Fibroblast of skin of left quadriceps (primary cell): Measurements from ENCODE around the gene RPUSD4.
A peak's percentile ranks its signal among the peaks of the same experiment; 100 is the strongest.

Source experiments
- DNase-seq, 2 experiments: peaks; one replicate each; pipeline ENCODE4 v3.0.0-alpha.2; 2013; ENCODE audit warnings: low read depth in 2 of 2

RPUSD4 gene

DNA sequence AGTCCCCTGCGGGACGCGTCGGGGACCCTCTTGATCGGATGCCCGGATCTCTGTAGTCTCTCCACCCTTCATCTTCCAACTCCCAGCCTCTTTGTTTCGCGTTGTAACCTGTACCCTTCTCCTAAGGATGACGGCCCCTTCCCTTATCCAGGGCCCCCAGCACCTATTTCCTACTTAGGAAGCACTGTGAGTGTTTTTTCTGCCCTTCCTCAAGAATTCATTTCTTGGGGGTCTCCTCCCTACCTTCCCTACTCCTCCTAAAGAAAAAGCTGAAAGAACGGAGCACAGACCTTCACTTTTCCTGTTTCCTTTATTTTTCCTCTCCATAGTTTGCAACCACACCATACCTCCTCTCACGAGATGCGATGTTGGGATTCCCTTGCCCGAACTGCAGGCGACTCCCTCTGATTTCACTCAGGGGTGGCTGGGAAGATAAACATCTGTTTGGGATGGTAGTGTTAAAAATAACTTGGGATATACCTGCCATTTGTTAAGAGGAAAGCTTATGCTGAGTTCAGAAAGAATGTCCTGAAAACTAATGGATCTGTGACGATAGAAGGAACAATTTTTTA lies 725 bp upstream of the RPUSD4 start:
- no peak for DNase-seq

DNA sequence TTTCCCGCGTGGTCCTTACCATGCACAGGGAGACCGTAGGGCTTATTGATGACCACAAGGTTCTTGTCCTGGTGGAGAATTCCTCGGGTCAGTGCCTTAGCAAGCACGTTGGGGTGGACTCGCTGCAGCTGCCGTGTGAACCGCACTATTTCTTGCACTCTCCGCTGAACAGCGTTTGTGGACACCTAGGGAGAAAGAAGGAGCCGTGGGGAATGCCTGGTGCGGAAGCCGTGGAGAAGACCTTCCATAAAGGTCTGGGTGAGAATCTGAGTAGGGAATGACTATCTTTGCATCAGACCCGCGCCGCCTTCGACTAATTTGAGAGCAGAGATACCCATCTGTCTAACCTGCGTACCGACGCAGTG lies 597 bp downstream of the RPUSD4 start:
- DNase-seq, result no peak

DNA sequence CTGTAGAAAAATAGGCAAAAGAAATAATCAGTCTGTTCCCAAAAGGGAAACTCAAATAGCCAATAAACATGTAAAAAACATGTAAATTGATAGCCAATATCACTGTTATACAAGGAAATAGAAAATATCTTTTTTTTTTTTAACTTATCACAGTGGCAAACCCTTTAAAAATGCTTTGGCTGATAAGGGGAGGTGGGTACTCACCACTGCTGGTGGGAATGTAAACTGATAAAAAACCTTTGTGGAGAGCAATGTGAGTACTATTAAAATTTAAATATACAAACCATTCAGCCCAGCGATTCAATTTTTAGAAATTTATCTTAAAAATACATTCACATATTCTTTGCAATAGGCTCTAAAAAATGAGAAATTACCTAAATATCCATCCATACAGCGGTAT lies 3.6 kb downstream of the RPUSD4 start:
- no peak for DNase-seq

DNA sequence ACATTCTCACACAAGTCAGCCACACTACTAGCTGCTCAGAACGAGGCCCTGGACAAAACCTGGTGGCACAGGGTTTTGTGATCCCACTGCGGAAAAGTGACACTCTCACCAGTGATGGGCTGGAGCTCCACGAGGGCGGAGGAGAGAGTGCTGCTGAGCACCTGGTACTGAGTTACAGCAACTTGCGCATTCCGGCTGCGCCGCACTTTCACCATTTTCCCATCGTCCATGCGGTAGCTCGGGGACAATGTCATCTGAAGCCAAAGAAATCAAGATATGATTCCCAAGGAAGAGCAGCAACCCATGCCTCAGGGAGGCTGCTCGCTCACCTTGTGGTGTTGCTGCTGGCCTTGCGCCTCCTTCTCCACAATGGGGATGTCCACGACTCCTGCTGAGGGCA lies 6.1 kb downstream of the RPUSD4 start:
- no peak for DNase-seq

DNA sequence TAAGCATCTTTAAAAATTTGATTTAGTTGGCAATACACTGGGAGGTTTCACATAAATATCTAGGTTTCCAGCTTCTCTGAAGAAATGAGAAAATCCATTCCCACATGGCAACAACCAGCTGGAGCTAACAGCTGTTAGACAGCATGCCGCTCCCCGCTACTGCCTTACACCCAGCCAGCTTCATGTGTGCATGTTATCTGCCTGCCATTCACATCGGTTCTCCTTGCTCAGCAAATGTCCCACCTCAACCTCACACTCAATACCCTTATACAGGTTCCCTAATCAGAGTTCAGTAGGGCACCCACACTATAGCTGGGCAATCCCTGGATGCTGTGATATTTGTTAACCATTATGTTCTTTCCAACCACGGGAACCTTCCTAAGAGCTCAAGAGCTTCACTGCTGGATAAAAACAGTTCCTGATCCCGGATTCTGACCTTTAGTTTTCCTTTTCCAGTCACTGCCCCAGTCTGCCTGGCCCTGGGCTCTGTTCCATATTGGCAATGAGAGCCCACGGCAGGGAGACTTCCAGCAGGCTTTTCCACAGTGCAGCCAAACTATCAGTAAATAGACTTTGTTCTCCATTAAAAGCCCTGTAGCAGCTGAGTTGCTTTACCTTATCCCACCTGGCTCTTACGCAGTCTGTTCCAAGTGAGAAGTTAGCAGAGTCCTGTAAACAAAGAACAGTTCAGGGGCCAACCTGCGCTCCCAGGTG lies 8.6 kb downstream of the RPUSD4 start:
- DNase-seq, result no peak

DNA sequence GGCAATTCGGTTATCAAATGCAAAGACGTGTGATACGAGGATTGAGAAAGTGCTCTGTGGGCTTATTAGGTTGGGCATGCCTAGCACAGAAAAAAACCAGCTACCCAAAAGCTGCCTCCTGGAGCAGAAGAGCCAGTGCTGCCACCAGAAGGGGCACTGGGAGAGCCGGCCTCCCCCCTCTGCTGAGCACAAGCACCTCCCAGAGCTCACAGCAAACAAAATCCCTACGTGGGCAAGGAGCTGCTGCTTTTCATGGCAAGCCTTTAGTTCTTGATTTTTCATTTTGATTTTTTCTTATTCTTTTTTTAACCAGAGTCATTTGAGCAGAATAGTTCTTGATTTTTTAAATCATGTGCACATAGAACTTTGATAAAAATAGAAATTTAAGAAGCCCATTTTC lies 12.8 kb downstream of the RPUSD4 start:
- DNase-seq, result no peak

DNA sequence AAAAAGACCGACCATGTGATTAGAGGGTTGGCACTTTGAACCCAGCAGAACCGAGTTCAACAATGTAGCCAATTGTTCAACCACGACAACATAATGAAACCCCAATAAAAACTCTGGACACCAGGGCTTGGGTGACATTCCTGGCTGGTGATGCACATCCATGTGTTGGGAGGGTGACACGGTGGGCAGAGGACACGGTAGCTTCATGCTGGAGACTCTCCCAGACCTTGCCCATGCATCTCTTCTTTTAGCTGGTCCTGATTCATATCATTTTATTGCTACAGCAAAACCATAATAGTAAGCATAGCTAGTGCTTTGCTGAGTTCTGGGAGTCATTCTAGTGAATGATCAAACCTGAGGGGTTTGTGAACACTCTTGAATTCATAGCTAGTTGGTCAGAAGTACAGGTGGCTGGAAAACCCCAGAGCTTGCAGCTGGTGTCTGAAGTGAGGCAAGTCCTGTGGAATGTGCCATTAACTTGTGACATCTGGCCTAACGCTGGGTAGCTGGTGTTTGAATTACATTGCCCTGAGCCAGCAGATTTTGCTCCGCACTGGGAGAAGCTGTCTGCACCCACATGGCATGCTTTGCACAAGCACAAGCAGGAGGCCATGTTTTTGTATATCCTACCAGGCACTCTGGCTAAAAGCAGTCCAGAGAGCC lies 14.0 kb downstream of the RPUSD4 start:
- no peak for DNase-seq

DNA sequence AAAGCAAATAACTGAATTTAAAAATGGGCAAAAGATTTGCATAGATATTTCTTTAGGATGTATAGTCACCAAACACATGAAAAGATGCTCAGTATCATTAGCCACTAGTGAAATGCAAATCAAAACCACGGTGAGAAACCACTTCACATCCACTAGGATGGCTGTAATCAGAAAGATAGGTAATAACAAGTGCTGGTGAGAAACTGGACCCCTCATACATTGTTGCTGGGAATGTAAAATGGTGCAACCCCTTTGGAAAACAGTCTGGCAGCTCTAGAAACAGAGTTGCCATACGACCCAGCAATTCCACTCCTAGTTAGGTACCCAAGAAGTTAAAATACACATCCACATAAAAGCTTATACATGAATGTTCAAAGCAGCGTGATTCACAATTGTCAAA lies 16.3 kb downstream of the RPUSD4 start:
- DNase-seq, result no peak

DNA sequence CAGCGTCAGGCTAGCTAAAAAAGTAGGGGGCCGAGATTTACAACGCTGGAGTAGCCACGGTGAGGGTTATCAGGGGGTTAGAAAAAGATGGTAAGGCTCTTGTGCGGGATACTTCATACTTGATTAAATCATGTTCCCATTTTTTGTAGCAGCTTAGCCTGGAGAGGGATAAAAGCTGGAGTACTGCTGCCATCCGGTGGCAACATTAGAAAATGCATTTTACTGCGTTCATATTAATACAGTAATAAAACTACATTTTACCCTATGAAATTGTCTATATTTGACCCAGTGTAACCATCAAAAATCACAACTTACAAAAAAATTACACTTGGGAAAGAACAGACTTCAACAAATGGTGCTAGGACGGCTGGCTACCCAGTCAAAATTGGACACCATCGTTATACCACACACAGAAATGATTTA lies 17.3 kb downstream of the RPUSD4 start:
- peak in 1 of 2 experiments; percentile 17 for DNase-seq

DNA sequence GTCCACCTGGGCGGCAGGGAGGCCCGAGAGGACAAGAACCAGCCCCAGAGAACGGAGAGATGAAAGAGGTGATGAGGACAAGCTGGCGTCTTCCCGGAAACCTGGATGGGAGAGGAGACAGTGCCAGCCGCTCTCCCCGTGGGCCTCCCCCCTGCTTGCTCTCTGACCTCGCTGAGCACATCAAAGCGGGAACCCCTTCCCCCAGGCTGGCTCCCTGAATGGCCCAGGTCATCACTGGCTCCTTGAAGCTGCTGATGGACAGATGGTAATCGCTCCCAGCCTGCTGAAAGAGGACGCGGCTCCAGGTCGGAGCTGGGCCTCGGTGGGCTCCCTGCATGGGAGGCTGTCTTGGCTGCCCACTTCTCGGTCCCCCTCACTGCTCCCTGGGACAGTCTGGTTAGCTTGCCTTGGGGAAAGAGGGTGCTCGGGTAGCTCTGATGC lies 18.4 kb downstream of the RPUSD4 start:
- DNase-seq, result no peak

DNA sequence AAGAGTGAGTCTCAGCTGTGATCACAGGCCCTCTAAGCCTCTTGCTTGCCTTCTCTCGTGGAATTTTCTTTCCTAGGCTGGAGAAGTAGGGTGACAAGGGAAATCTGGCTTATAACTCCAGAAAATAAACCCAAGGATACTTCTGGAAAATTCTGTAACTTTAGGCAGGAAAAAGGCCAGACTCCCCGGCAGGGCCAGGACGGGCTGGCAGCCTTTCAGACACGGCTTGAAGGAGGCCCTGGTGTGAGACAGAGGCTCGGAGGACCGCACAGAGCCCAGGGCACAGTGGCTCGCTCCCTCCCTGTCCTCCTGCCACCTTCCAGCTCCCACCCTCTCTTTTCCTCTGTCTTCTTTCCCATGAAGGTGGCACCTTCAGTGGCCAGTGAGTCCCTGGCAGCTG lies 19.1 kb downstream of the RPUSD4 start:
- DNase-seq, result no peak

DNA sequence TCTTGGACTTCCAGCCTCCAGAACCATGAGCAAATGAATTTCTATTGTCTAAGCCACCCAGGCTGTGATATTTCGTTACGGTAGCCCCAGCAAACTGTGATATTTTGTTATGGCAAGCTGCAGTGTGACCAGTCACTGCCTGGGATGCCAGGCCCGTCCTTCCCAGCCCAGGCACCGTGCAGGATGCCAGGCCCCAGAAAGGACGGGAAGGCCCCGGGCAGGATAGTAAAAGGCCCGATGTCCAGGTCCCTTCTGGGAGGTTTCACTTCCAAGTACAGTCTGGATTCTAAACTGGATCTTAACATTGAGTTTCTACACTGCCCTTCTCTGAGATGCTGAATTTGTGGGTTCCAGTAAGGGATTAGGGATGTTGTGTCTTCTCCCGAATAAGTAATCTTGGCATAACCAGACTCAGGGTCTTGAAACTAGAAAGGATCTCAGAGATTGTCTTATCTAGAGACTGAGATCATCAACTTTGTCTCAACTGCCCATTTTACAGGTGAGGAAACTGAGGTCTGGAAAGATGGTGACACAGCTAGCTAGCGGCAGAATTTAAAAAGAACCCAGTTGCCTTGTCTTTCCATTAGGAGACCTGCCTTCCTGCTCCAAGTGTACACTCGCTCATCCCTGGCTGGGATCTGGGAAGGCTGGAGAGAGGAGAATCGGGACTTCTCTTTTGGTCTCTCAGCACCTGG lies 19.9 kb downstream of the RPUSD4 start:
- DNase-seq, result no peak

DNA sequence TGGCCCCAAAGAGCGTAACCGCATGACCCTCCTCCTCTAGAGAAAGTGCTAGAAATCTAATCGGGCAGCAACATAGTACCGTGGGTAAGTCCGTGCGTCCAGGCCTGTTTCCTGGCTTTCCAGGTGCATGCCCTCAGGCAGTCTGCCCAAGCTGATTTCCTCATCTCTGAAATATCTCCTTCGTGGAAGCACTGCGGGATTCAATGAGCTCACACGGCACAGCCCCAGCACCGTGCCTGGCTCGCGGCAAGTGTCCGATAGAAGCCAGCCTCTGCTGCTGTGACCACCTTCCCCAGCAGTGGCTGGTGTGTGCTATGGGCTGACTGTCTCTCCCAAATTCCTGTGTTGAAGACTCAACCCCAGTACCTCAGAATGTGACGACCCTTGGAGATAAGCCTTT lies 20.7 kb downstream of the RPUSD4 start:
- DNase-seq, result no peak

DNA sequence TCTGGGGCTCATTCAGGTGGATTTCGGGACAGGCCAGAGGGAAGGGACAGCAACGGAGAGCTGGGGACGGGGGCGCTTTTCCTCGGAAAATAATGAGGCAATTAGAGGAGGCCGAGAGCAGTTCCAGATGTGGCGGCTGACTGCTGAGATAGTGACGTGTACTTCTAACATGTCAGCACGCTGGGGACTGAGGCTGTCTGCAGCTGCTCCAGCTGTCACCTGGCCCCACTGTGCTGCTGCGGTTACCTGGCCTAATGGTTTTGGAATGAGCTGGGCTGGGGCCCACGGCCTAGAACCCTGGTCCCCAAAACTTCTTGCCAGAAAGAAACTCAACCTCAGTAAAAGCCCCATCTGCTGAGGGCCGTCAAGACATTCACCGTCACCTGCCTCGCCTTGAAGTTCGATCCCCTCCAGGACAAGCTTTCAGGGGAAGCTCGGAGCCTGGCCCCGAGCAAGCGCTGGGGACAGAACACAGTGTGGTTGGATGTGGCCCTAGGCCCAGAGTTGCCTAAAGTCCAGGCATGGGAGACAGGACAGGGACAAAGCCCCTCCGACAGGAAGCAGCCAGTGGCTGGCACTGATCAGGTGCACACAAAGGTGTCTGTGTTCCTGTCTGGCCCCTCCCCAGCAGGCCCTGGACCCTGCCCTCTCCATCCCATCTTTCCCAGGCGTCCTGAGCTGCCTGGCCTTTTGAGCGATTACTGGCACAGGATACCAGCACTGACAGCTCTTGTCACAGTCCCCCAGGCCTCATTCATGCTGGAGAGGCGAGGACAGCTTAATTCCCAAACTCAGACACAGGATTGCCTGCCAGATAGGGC lies 22.1 kb downstream of the RPUSD4 start:
- no peak for DNase-seq

DNA sequence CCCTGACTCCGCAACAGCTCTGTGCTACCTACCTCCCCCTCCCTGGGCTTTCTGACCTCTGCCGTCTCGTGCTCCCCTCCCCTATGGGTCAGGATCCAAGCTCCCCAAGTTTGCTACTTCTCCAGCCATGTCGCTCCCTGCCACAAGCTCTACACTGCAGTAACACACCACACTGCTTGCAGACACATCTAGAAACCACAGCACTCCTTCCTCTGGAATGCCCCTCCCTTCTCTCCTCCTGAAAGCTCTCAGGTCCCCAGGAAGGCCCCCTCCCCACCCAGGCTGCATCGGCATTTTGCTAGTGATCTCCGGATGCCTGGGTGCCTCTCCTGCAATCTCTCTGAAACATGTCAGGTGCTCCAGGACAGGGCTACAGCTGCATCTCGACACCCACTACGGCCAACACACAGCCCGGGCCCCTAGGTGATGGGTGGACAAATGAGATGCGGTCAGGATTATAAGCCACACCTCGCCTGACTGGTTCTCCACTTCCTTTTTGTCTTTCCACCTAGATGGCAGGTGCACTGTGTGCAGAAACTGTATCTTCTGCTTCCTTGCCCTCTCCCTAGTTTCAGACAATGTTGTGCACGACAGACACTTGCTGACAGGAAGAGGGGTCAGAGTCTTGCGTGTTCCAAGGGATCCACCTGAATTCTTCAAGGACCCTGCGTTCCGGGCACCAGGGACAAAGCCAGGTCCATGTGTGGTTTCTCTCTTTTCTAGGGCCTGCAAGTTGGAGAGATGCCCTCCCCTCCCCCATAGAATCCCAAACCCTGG lies 22.9 kb downstream of the RPUSD4 start:
- no peak for DNase-seq

DNA sequence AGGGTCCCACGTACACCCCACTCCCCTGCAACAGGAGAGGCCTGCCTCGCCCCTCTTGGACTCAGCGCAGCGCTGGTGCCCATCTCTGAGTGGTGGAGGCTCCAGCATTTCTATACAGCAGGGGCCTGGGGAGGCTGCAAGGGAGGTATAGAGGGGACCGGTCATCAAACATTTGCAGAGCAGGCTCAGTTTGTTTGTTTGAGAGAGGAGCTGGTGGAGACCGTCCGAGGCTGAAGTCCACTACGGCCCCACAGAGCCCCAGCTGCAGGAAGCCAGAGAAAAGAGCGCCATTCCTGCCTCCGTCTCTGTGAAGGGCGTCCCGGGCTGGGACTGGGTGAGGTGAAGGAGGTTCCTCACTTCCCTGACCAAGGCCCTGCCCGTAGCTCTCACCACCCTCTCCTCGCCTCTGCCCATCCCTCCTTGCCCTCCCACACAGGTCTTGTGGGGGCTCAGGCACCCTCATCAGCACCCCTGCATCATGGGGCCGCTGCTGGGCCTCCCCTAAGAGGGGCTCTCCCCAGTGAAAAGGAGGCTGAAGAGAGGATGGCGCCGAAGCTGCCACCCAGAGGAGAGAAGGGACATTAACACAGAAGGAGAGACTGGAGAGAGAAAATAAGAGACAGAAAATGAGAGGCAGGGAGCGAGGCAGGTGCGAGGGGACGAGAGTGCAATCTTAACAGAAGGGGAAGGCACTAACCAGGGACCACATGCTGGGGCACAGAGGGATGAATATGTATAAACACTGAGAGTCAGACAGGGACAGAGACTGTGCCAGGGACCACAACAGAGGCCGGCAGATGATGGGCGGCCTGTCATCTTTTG lies 24.5 kb downstream of the RPUSD4 start:
- no peak for DNase-seq

DNA sequence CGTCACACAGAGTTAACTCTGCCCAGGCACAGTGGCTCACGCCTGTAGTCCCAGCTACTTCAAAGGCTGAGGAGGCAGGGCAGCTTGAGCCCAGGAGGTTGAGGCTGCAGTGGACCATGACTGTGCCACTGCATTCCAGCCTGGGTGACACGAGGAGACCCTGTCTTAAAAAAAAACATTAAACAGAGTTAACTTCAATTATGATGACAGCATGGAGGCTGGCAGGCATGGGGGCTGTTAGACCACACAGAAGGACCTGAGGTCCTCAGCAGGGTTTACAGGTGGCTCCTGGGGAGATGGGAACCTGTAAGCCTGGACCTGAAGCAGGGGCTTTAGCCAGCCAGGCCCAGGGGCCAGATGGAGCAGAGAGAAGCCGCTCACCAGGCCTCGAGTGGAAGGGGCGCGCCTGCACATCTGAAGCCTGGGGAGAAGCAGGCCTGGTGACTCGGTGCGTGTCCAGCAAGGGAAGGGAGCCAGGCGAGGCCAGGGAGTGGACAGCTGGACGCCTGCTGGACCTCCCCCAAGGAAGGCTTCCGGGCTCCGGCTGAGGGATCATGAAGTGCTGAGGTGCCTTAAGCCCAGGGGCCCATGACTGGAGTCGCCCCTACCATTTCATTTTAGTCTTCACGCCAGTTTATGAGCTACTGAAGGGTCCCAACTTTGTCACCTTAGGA lies 25.3 kb downstream of the RPUSD4 start:
- DNase-seq, result no peak

DNA sequence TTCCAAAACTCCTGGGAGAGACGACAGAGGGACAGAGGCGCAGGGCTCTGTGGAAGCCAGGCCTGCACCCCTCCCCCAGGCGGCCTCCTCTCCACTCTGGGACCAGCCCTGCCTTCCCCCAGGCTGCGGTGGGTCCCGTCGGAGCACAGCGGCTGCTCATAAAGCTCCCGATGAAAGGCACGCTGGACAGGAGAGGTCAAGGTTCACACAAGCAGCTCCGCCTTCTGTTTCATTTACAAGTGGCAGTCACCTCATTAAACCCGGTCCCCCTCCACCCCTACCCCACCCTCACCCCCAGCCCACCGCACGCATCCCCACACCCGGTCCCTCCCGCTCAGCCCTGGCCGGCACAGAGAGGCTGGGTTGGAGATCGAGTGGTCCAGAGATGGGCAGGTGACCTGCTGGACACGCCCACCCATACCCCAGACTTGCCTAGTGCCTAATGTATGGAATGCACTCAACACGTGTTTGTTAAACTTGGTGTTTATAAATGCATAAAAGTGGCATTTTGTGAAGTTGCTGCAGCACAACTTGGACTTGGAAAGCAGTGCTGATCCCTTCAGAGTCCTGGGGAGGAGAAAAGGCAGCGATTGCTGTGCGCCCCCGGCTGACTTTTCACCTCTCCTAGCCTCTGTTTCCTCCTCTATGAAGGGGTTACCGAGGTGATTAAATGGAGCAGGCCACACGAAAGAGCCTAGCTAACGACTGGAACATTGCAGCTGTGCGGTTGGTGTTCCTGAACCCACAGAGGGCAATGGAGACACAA lies 26.0 kb downstream of the RPUSD4 start:
- DNase-seq, result no peak
